Raji (cell line): Measurements from ENCODE around the gene MYF6.

Source experiments
- POLR2A ChIP-seq: IDR thresholded peaks from 2 replicates; pipeline ENCODE4 v1.6.1; 2011; ENCODE audit warnings: low read depth, low read length, control low read depth; ENCODE audit not compliant: insufficient read depth

Gene MYF6

DNA sequence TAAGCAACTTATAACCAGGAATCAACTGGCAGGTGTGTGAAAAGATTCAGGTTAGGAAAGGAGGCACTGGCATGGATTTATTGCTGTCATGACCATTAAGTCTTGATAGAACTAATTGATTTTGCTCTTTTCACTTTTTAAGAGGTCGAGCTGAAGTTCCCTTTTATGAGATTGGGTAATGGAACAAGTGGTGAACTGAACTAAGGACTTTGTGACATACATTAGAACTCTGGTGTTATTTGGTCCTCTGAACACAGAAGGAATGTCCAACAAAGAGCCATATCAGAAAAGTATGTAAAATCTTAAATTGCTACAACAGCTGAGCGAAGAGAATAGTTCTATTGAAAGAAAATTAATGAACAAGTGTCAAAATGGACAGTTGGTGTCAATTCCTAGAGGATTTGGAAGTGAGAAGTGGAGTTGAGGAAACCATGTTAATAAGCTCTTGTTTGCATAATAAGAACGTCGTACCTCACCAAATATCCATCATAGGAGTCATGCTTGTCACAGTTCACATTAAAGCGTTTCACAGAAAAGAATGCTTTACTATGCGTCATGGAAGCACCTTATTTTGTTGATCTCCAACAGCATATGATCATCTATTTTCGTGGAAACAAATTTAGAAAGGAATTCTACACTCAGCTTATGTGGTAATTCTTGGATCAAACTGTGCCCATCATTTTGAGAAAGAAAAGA is 8.4 kb upstream of the MYF6 start:
- TF ChIP-seq POLR2A, result no peak

DNA sequence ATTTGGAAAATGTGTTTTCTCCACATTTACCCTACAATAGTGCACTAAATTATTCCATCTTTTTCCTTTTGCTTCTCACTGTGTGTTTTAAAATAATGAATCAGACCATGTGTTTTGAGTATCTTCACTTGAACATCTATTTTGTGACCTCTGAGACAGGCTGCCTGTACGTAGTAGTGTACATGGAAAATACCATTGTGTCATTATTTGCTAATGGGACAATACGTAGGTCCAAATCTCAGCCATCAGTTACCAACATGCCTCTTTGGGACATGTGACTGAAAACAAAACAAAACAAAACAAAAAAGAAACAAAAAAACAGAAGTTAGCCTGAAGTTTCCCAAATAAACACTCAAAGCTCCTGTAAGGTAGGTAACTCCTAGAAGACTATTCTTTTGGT is 7.1 kb upstream of the MYF6 start:
- TF ChIP-seq POLR2A, result no peak

DNA sequence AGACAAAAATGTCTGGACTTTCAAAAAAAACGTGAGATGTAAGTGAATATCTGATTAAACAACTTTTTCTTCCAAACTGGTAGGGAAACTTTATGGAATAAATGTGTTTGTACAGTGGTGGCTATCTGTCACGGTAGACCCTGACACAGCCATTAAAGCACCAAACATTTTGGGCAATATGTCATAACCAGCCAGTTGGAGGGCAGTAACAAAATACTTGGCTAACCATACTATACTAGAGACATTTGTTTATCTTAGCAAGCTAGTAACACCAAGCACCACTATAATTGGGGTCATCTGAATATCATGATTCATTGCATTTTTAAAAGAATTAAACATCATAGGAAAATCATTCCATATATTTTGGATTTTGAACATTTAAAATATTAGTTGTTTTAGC is 6.0 kb upstream of the MYF6 start:
- no peak for TF ChIP-seq POLR2A

DNA sequence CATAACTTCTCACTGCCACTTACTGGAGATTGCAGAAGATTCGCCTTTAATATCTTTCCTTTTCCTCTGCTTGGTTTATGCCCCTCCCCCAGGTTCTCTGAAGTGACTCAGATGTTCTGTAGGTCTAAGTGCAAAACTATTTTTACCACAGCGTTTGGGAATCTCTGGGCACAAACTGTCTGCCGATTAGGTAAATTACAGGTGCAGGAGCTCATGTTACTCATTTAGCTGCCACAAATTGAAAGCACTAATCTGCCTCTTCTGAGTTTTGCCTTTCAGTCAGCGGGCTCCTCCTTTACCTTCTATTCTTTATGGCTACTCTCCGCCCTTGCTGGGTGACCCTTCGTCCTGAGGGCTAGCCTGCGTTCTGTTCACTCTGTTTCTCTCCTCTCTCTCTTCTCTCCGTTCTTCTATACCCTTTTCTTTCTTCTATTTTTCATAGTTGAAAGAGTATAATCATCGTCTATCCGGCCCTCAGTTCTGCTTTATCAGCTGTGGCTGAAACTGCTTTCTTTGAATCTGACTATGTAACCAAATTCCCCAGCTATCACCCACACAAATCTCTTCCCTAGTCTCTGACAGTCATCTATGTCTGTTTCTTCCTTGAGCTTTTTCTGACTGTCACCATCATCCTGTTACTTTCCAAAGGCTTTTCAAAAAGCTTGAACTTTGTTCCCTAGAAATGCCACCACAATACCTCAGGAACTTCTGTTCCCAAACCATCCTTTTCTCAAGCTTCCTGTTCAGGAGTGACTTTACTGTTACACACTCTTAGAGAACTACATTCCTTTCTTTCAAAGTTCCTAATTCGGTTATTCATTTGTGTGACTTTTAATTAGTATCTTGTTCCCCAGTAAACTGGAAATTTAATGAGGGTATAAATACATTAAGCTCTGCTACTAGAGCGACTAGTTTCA is 4.3 kb upstream of the MYF6 start:
- no peak for TF ChIP-seq POLR2A

DNA sequence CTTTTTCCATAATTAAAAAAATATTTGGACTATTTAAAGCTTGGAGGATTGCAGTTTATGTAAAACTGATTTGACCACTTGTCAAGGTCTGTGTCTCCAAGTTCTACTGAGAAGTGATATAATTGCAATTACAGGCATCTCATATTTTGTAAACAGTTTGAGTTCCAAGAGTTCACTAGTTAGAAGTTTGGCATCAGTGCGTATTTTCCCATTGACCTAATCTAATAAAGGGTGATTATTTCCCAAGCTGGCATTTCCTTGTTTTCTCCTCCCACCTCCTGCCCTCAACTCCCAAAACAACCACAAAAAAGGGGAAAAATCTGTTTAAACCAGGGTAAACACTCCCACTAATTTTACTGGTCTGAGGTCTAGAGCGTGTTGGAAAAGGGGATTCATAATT is 3.0 kb upstream of the MYF6 start:
- TF ChIP-seq POLR2A, result no peak

DNA sequence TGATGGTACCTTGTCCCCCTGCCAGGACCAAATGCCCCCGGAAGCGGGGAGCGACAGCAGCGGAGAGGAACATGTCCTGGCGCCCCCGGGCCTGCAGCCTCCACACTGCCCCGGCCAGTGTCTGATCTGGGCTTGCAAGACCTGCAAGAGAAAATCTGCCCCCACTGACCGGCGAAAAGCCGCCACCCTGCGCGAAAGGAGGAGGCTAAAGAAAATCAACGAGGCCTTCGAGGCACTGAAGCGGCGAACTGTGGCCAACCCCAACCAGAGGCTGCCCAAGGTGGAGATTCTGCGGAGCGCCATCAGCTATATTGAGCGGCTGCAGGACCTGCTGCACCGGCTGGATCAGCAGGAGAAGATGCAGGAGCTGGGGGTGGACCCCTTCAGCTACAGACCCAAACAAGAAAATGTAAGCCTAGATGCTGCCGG is 410 bp downstream of the MYF6 start:
- TF ChIP-seq POLR2A, result no peak

DNA sequence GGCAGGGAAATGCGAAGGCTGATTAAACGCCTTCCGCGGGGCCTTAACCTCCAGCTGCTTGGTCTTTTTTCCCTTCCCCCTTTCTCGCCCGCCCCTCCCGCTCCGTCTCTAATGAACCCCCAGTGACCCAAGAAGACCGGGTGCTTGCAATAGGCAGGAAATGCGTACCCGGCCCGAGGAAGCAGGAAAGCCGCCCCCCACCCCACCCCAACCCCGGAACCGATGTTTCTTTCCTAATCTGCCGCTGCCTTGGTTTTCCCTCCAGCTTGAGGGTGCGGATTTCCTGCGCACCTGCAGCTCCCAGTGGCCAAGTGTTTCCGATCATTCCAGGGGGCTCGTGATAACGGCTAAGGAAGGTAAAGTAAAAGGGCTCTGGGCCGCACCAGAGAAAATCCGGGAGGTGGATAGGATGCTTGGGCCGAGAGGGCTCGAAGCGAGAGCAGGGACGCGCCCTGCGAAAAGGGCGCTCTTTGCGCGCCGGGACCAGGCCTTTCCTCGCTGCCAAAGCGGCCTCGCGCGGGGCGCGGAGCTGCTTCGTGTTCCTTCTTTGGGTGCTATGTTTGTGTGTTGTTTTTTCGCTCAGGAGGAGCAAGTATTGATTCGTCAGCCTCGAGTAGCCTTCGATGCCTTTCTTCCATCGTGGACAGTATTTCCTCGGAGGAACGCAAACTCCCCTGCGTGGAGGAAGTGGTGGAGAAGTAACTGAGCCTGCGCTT is 983 bp downstream of the MYF6 start:
- no peak for TF ChIP-seq POLR2A

DNA sequence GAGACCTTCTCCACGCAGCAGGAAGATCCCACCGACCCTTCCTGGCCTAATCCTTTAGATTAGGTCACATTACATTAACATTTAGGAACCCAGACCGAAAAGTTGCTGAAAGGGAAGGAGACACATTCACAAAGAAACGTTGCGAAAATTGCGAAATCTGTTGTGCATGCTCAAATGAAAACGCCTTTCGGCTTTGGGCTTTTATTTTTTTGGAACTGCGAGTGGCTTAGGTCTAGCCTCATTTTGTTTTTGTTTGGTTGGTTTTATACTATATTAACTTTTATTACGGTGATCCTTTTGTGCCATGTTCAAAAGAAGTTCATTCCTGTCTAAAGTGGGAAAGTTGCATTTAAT is 1.5 kb downstream of the MYF6 start:
- TF ChIP-seq POLR2A, result no peak

DNA sequence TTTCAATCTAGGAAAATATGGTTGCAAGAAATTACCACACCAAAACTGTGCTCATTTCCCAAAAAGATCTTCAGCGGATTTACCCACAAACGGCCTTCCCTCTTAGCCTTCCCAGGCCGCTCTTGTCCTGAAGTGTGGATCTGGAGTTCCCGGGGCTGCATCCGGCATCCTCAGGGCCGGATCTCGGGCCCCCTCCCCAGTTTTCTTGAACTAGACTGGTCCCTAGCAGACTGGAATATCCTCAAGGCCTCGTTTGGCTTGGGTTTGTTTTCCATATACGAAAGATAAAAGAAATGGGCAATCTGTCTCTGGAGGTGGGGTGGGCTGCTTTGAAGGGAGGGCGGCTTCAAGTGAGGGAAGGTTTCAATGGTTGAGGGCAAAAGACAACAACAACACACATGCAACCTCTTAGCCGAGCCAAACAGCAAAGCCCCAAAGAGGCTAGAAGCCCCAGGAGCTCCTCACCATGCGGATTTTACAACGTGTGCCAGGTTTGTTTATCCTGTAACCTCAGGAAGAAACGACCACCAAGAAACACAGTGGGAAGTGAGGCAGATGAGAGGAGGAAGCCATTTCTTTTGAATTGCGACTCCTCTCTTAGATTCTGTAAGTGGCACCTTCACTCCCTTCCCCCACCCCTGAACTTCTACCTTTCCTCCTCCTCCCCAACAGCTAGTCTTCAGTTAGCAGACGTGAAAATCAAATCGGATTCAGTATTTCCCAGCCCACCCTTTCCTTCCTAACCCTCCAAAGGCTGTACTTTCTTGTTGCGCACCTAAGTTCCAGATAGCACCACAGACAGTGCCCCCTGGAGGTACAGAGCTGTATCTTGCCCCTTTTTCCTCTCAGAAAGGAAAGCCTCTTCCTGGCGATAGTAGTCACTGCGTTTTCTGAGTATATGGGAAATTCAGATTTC is 2.6 kb downstream of the MYF6 start:
- TF ChIP-seq POLR2A, result no peak

DNA sequence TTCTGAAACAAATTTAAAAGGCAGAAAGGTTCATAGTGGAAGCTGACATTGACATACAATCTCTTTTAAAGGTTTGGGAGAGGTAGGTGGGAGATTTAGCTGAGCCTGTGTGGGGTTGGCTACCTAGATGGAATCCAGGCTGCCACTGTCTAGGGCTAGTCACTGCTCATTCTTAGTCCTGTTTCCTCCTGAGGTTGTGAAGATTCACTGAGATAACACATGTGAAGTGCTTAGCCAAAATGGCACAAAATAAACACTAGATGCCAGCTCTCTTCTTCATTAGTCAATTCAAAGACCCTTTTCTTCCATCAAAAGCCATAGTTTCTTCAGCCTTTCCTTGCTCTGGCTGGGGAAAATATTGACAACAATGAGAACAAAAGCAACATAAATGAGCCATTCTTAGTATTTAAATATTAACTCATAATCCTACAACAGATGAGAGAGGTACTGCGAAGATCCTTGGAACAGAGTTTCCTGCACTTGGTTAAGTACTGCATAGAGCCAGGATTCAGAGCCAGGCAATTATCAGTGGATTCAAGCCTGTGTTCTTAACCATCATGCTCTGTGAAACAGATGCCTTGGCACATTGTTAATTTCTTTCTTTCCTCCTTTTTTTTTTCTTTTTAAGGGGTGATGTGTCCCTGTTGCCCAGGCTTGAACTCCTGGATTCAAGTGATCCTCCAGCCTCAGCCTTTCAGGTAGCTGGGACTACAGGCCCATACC is 3.5 kb downstream of the MYF6 start:
- TF ChIP-seq POLR2A, result no peak

DNA sequence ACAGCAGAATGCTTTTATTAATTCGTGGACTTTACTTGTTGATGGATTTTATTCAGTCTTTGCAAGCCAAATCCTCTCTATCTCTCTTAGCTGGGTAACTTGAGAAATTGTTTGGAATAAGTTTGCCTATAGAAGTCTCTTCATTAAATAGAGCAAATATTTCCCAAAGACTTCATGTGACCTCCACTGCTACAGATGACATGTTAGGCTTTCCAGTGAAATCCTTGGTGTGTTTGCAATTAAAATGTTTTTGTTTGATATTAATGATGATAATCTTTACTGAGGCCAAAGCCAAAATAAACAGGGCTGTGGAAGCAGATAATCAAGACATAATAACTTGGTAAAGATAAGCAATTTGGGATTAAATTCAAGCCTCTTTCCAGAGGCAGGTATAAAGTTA is 4.4 kb downstream of the MYF6 start:
- TF ChIP-seq POLR2A, result no peak

DNA sequence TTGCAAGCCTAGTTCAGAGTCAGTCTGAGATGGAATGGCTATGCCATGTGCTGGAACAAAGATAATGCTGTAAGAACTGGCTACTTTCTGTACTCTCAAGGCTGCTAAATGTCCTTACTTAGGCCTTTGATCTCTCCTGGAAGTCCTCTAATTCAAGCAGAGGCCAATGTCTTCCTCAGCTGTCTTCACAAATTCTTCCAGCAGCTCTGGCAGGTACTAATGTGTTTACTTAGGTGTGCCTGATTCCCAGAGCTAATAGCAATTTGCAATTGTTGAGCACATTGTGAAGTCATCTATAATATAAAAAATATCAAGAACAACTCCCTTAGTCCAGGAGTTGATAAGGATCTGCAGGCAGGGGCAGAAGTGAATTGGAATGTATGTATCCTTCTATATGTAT is 5.4 kb downstream of the MYF6 start:
- no peak for TF ChIP-seq POLR2A

DNA sequence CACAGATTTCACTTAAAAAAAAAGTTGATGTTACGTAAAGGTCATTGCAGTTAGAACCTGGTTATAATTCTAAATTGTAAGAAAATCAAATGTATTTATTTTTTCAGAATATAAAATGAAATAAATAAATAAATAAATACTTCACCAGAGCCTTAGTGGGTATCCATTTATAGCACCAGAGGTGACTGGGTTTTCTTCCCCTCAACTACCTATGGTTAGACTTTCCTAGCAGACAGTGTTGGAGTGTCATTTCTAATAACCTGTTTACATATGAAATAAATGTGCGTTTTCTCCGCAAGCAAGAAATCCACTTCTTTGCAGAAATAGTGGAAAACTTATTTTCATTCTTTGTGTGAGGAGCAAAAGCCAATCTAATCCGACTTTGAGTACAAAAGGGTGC is 6.0 kb downstream of the MYF6 start:
- TF ChIP-seq POLR2A, result no peak

DNA sequence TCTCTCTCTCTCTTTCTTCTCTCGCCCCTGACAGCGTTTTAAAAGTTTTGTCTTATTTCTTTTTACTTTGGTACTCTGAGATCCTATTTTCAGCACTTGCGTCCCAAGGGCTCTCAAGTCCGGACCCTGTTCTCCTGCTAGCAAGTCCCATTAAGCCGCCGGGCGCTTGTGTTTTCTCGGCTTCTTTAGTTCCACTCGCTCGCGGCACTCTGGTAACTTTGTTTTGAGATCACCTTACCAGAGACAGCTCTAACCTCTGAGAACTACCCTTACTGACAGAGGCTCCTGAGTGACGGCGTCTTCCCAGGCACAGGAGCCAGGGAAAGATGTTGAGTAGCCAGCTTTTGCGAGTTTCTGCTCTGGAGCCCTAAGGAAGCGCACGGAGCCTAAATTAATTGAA is 6.6 kb downstream of the MYF6 start:
- no peak for TF ChIP-seq POLR2A
